DMS114 treated with DMSO at 0.1 percent for 48 hours (cell line): Measurements from ENCODE around the gene ADAMTS2.

Experiments
- DNase-seq: peaks from one replicate; lab custom pipeline; 2025; ENCODE audit not compliant: unreplicated experiment; lab: John Stamatoyannopoulos, UW

ADAMTS2 gene

GRCh38 chr5:179131321-179131835 is 213.9 kb downstream of the ADAMTS2 start:
- no peak for DNase-seq

GRCh38 chr5:179130101-179130681 is 215.1 kb downstream of the ADAMTS2 start:
- no peak for DNase-seq

- DNase-seq, result no peak
Measured at GRCh38 chr5:179129607-179130071, 215.6 kb downstream of the ADAMTS2 start.

DNA sequence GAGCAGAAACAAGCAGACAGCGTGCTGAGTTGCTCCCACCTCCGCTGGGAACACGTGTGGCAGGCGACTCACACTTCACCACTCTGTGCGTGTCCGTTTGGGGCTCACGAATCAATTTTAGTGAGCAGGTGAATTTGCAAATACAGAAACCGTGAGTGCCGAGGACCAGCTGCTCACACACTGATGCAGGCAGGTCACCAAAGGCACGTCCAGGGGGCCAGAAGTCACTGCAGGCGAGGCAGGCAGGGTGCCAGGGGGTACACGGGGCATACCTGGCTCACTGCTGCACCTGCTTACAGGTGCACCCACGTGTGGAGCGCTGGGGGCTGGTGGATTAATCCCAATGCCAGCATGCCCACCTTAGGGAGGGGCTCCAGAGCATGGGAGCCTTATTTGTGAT is 216.3 kb downstream of the ADAMTS2 start:
- no peak for DNase-seq

DNA sequence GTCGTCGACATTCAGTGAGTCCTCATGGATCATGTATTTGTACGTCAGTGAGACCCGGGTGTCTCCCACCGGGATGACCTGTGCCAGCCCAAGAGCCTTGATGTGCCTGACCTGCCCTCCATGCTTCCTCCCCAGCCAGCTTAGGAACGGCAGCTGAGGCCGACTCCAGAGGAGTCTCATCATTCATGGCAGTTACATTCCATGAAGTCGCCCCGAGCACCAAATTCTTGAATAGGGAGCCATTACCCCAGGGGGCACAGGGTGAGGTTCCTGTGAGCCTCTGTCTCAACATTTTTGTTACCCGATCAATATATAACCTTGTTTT is 217.3 kb downstream of the ADAMTS2 start:
- no peak for DNase-seq

DNA sequence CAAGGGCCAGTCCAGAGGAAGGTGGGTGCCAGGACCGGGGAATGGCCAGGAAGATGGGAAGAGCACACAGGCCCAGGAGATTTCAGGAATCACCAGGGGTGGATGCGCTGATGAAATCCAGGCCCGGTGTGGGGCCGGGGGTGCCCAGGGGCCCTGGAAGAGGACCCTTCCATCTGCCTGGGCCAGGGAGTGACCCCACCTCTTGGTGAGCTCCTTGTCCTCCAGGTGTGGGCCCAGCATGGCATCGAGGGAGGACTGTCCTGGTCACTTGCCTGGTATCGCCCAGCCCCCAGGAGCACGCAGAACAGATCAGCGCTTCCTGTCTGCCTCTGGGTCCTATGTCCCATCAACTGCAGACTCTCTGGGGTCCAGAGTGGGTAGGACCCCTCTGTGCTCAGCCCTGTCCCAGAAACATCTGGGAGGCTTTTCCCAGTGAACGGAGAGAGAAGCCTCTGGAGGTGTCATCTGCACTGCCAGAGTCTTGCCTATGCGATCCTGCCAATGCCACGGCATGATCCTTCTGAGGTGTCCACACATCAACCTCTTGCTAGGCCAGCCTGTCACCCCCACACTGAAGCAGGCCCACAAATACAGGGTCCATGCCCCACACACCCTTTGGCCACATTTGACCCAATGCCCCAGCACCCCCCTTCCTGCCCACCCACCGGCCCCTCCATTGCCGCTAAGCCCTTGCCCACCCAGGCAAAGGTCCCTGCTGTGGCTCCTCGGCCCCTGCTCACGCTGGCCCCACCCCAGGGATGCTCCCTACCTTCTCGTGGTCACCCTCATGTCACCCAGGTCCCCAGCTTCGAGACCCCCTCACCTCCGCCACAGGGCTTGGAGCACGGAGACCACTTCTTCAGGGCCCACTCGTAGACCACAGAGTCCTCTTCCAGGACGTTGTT is 217.9 kb downstream of the ADAMTS2 start:
- DNase-seq, result no peak

DNA sequence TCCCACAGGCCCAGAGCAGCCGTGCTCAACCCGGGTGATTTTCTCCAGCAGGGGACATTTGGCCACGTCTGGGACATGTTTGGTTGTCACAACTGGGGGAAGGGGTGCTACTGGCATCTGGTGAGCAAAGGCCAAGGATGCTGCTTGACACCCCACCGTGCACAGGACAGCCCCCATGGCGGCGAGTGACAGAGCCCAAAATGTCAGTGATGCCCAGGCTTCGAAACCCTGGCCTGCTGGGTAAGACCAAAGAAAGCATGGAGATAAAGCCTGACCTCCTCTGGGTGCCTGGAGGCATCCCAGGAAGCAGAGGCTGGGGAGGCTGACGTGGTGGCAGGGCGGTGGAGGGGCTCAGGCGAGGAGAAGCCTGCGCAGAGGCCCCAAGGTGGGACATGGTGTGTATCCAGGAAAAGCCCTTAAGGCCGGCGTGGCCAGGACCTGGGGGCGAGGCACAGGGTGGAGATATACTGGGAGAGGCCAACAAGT is 218.7 kb downstream of the ADAMTS2 start:
- DNase-seq, result no peak

DNA sequence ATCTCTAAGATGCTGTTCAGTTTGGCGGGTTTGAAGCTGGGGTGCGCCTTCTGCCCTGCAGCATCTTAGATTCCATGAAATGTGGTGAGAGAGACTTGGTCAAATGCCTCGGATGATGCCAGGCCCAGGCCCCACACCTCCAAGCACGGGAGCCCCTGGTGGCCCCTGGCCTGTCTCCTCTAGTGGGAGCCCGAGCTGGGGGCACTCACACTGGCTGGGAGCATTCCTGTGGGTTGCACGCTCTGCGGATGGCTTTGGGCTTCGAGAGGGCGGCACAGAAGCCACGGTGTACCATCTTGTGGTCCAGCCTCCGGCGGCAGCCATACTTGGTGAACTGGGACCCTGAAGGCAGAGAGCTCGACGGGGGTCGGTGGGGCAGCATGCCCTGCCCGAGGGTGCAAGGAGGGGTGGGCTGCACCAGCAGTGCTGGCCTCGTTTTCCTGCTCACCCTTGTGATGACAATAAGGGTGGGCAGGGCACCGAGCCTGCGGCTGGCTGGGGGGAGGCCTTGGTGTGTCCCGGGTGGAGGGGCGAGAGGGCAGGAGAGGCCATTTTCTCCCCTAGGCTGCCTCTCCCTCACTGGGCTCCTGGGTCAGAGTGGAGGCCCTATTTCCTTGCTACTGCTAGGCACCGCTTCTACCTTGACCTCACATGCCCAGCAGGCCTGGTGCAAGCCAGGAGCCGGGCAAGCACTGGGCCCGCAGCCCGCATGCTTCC is 219.3 kb downstream of the ADAMTS2 start:
- DNase-seq, result no peak

- no peak for DNase-seq
Measured at GRCh38 chr5:179124853-179125788, 220.1 kb downstream of the ADAMTS2 start.

DNA sequence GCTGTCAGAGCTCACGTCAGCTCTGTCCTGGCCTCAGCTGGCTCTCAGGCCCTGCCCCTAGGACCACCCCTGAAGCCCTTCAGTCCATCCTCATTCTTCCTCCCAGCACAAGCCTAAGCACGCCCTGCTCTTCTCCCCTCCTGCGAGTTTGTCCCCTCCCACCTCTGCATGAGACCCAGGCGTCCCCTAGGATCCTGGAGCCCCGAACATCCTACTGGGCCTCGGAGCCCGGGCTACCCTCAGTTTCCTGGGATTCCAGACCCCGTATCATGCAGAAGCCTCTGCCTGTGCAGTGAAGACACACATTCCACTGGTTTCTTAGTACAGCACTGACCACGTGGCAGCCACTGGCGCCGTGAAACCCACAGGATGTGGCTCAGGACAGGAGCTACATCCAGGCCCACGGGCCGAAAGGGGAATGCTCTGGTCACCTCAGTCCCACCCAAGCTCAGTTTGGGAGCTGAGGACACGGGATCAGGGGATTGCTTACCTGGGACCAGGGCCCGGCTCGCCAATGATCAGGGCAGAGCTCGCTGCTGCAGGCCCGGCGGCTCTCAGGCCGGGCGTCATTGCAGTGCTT is 220.9 kb downstream of the ADAMTS2 start:
- DNase-seq, result no peak

DNA sequence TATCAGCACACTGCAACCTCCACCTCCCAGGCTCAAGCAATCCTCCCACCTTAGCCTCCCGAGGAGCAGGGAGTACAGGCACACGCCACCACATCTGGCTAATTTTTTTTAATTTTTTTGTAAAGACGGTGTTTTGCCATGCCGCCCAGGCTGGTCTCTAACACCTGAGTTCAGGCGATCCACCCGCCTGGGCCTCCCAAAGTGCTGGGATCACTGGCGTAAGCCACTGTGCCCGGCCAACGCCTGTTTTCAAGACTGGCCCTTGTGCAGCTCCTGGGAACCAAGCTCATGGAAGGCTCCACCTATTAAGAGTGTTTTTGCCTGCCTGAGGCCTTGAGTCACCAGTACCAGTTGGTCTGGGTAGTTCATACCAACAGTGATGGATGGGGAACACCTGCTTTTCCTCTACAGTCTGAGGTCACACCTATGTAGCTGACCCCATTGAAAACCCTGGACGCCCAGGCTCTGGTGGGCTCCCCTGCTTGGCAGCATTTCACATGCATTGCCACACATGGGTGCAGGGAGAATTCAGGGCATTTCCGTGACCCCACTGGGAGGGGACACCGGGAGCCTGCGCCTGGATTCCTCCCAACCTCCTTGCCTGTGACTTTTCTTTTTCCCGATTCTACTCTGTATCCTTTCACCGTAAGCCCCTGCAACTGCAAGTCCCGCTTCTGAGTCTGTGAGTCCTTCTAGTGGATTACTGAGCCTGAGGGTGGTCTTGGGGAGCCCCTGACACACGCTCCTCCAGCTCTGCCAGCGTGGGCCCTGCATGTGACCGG is 221.6 kb downstream of the ADAMTS2 start:
- no peak for DNase-seq

- no peak for DNase-seq
Measured at GRCh38 chr5:179123109-179123426, 222.2 kb downstream of the ADAMTS2 start.

DNA sequence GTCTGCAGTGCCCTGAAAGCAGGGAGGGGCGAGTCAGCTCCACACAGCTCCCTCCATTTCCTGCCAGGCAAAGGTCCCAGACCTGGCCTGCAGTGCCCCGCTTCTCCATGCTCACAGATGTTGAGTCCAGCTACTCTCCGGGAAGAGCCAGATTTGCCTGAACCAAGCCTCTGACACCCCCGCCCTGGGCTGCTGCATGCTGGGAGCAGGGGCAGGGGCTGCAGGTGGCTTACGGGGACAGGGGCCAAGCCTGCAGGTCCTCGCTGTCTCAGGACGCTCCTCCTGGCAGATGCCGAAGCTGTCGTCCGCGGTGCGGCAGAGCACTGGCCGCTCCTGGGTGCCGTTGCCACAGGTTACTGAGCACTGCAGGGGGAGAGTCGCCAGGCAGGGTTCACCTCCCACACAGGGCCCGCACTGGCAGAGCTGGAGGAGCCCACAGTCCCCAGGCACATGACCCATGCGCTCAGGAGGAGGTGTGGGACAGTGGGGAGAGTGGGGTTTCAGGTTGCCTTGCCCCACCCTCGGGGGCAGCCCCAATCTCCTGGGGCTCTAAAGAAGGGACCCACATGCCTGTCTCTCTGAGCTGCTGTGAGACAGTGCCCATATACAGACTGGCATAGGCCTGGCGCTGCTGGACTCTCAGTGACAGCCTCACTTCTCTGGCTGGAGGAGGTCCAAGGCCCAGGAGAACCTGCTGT is 222.7 kb downstream of the ADAMTS2 start:
- no peak for DNase-seq

GRCh38 chr5:179121667-179122111 is 223.6 kb downstream of the ADAMTS2 start:
- no peak for DNase-seq

- no peak for DNase-seq
Measured at GRCh38 chr5:179120951-179121666, 224.2 kb downstream of the ADAMTS2 start.

- DNase-seq, result no peak
Measured at GRCh38 chr5:179120421-179120861, 224.8 kb downstream of the ADAMTS2 start.

DNA sequence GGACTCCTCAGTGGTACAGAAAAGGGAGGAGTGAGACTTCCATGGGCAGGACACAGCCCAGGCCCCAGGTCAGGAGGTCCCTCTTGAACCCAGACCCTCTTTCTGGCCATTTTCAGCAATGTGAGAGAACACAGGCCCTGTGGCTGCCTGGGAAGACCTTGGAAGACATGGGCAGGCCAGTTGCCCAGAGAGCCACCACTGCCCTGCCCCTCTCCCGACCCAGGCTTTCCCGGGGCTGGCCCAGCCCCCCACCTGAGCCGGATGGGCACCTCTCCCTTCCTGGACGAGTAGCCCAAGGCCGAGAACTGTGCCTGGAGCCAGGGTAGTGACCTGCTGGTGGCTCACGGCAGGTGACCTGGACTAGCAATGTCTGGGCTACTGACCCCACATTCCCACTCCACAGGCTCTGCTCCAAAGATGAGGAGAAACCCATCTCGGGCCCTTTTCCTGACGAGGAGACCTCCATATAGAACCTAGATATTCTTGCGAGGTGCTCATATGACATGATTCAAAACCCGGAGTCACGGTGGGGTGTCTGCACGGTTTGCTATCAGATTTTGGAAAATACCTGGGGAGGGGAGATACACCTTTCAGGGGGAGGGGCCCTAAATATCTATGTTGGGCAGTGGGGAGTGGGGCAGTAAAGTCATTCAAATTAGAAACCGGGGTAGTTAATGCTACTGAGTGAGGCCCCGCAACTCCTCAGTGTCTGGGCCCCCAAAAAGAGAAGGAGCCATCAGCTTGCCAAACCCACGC is 225.7 kb downstream of the ADAMTS2 start:
- DNase-seq, result no peak
